ENCODE measurements around the gene PPP1CC.
"Not testable (repeated sequence)": the region's sequence is repeated elsewhere in the genome, so short reads cannot be mapped to it uniquely, and the experiment has no call there.

The PPP1CC gene

GRCh38 chr12:110754101-110754793 lies 11.6 kb upstream of the PPP1CC start:
- no peak for DNase-seq (ENCODE audit: low read depth)

- no peak for DNase-seq (ENCODE audit: low read depth)
Measured at GRCh38 chr12:110750784-110751461, 8.2 kb upstream of the PPP1CC start.

DNA sequence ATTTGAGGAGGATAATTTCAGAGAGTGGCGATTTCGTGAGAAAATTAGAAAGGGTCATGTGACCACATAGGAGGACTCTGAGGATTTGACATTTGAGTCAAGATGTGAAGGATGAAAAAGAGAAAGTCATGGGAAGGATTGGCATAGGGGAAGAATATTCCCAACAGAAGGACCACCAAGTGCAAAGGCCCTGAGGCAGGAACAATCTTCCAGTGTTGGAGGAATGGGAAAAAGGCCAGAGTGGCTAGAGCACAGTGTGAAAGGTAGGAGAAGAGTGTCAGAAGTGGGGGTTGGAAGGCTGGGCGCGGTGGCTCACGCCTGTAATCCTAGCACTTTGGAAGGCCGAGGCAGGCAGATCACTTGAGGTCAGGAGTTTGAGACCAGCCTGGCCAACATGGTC lies 3.9 kb upstream of the PPP1CC start:
- DNase-seq (ENCODE audit: low read depth): no peak

DNA sequence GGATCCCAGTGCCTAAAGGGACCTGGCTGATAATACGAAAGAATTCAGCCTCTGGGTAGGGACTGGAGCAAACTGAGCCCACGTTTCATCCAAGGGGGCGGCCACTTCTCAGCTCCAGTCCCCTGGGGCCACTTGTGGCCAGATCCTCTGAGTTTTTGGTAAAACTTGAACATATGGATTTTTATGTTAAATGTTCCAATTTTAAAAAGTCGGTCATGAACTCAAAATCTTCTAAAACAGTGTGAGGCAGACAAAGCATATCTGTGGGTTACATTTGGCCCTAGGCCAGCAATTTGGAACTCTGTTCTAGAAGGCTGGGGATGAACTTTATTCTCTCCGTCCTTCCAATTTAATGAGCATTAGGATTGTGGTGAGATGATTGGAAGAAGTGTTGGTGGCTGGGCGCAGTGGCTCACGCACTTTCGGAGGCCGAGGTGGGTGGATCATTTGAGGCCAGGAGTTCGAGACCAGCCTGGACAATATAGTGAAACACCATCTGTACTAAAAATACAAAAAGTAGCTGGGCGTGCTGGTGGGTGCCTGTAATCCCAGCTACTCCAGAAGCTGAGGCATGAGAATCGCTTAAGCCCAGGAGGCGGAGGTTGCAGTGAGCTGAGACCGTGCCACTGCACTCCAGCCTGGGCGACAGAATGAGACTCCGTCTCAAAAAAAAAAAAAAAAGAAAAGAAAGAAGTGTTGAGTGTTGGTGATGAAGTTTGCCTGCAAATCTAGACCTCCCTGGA lies 3.0 kb upstream of the PPP1CC start:
- no peak for DNase-seq (ENCODE audit: low read depth)

GRCh38 chr12:110744601-110745264 lies 2.0 kb upstream of the PPP1CC start:
- no peak for DNase-seq (ENCODE audit: low read depth)

DNA sequence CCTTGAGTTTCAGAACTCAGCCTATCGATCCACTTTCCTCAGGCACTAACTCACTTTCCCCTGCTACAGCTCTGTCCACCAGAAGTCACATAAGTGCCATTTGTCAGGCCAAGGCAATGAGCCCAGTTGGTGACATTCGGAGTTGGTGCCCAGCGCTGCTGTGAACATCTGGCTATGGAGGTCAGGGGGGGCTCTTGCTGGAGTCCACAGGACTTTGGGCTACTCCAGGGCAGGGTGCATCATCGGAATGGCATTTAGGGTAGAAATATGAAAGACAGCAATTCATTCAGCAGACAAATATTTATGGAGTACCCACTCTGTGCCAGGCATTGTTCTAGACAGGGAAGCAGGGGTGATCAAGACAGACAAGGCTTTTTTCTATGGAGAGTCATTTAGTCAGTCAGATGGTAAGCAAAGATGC lies 1.5 kb upstream of the PPP1CC start:
- no peak for DNase-seq (ENCODE audit: low read depth)

DNA sequence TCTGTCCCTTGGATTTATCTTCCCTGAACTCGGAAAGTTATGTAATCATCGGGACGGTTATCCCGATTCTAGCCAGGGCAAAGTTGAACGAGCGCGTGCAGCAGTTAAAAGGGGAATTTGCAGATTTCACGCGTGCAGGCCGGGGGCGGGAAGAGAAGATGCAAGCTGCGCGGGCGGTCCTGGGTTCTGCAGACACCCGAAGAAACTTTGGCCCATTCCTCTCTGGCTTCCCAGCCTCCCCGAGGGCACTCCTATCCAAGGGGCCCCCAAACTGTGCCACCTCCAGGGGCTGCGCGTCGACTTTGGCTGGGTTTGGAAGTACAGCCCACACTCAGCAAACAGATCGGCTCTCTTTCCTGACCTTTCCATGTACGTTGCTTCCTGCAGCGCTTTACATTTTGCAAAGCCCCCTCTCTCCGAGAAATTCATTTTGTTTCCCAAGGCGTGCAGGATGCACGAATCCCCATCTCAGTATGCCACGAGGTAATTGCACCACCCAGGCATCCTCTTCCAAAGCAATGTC lies 941 bp upstream of the PPP1CC start:
- no peak for DNase-seq (ENCODE audit: low read depth)

- no peak for DNase-seq (ENCODE audit: low read depth)
Measured at GRCh38 chr12:110742096-110742717, 484 bp downstream of the PPP1CC start.

DNA sequence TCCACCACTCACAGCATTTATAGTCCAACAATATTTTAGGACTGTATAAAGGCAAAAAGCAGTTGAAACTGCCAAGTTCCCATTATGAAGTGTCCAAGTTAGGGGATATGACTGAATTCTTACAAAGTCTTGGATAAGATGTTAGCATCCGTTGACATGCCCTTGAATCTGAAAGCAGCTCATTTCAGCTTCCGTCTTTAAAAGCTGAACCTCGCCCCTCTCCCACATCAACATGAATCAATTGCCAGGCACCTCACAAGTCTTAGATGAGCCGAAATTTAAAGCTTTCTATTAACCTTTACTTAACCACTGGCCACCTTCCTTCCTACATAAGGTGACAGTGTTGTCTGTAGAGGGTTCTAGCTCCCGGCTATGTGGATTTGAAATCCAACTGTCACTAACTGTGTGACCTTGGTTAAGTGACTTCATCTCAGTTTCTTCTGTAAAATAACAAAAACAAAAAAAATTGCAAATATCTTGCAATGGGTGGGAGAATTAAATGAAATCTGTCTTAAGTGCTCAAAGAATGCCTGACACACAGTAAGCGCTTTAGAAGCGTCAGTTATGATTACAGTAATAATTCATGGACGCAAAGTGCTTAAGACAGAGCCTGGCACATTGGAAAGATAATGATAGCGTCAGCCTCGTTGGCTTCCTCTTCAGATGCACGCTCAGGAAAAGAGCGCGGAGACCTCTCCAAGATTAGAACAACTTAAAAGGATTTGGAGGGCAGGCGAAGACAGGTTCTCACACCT lies 1.2 kb downstream of the PPP1CC start:
- DNase-seq (ENCODE audit: low read depth): no peak

DNA sequence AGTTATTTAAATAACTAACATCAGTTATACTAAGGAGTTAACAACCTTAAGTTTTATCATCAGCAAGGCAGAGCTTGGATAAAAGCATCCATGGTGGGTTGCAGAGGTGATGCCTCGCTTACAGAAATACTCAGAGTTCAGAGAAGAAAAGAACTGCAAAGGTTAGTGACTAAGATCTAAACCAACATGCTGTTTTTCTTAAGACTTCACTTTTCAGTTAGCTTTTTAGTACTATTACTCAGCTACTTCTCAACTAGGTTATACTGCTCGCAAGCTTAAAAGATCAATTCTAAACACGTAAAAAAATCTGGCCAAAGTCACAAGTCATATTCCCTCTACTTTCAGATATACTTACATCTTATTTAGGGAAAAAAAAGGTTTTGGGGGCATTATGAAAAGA lies 2.8 kb downstream of the PPP1CC start:
- no peak for DNase-seq (ENCODE audit: low read depth)

- DNase-seq (ENCODE audit: low read depth): no peak
Measured at GRCh38 chr12:110739488-110739887, 3.2 kb downstream of the PPP1CC start.

DNA sequence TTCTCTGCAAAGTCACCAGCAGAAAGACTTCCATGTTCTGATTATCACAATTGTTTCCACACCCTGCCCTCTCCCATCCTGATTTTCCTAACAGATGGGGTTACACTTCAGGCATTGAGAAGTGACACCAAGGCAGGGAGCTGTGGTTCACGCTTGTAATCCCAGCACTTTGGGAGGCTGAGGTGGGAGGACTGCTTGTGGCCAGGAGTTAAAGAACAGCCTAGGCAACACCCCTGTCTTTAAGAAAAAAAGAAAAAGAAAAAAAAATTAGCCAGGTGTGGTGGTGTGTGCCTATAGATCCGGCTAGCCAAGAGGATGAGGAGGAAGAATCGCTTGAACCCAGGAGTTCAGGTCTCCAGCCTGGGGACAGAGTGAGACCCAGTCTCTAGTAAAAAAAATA lies 5.2 kb downstream of the PPP1CC start:
- no peak for DNase-seq (ENCODE audit: low read depth)

GRCh38 chr12:110737016-110737415 lies 5.7 kb downstream of the PPP1CC start:
- not testable (repeated sequence) for DNase-seq (ENCODE audit: low read depth)

DNA sequence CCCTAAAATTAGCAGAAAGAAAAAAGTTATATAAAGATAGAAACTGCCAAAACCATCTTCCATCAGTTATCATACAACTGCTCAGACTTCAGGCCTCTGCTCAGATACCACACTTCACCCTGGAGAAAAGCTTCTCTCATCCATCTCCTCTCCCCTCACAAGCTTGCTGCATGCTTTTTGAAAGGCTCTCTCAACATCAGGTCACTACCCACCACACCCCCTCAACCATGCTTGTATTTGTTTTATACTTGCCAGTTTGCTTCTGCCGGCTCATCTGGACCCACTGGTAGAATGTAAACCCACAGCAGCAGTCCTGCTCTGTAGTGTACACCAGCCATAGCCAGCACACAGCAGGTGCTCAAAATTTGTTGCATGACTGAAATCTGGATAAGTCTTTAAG lies 8.8 kb downstream of the PPP1CC start:
- no peak for DNase-seq (ENCODE audit: low read depth)

DNA sequence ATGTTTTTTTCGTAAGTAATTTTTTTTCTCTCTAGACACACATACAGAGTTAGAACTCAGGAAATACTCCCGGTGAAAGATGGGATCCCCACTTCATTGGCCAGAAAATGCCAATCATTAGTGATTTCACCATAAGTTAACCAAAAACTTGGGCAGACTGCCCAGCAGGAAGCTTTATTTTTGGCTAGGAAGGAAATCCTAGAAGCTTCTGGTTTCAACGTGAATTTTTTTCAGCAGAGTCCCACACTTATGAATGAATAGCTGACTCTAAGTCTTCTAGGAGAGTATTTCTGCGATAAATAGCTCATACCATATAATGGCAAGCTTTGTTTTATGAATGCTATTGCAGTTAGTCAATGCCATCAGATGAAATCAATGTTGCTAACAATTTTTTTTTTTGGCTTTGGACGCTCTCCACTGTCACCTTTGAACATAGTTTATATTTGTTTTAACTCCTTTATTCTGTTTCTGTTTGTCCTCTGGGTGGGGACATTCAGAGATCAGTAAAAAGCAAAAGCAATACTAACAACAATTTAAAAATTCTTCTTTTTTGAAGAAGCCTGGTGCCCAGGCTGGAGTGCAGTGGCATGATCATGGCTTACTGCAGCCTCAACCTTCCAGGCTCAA lies 9.5 kb downstream of the PPP1CC start:
- no peak for DNase-seq (ENCODE audit: low read depth)

- no peak for DNase-seq (ENCODE audit: low read depth)
Measured at GRCh38 chr12:110732572-110732971, 10.1 kb downstream of the PPP1CC start.

DNA sequence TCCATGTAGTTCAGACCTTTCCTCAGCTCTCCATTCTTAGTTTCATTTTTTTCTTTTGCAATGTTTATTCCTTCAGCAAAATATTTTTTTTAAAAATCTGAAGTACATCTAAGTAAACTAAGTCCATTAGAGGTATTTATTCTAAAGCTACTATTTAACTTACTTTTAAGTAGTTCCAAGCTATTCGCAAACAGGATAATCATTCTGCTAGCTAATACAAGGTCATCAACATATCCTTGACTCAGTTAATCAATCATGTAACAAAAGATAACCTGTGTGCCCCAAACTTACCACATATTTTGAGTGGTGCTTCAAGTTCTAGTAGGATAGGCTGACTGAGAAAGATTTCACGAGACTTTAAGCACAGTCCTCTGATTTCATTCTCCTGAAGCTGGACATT lies 11.2 kb downstream of the PPP1CC start:
- no peak for DNase-seq (ENCODE audit: low read depth)

DNA sequence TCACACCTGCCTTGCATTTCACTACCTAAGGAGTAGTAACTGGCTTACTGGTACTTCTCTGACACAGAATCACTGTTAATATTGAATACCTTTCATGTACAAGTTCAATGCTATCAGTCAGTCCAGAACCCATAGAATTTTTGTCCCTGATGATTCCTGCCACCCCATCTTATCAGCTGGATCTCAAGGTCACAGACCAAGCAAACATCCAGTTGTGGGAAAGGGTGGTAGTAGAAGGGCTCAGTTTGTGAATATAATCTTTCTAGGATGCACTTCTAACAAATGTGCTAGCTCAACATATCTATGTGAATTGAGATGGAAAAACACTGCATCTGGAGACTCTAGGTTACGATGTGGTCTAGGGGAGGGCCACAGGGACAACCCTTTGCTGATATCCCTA lies 14.1 kb downstream of the PPP1CC start:
- DNase-seq (ENCODE audit: low read depth): no peak

GRCh38 chr12:110726708-110727369 lies 15.9 kb downstream of the PPP1CC start:
- DNase-seq (ENCODE audit: low read depth): no peak

DNA sequence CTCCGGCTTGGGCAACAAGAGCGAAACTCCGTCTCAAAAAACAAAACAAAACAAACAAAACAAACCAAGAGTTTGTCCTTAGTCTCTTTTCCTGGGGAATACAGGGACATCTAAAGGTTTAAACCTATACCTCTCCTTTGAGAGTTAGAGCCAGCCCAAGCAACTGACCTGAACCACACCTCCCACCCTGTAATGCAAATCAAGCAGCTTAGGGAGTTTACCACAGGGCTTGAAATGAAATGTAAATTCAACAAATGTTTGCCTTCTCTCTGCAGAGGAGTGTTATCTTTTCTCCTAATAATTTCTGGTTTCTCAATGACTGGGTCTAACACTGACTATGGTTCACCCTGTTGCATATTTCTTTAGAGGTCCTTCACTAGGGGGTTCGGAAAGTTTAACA lies 16.7 kb downstream of the PPP1CC start:
- DNase-seq (ENCODE audit: low read depth): no peak

All from stimulated activated CD8-positive, alpha-beta memory T cell treated with anti-CD3 and anti-CD28 coated beads, Interleukin-15, amount 100 ng/mL, for 24 hours (primary cell).